ENCODE results near the gene TCF7L1.
"Not testable (repeated sequence)": the region's sequence is repeated elsewhere in the genome, so short reads cannot be mapped to it uniquely, and the experiment has no call there.

Gene TCF7L1

GRCh38 chr2:85324639-85325465 is 191.7 kb downstream of the TCF7L1 start:
- no peak for TF ChIP-seq CTCF (IDR thresholded peaks at IDR 0.05)
- DNase-seq (ENCODE audit: low spot score) = no peak
- Histone ChIP-seq H3K4me3 (peak overlapping the region; percentile 83), H3K27ac (no peak overlapping the region)

- H3K27ac ChIP-seq = no peak overlapping the region
- DNase-seq (ENCODE audit: low spot score) = no peak
- H3K4me3 ChIP-seq = peak overlapping the region; percentile 83
Measured at GRCh38 chr2:85325466-85325811, 192.2 kb downstream of the TCF7L1 start.

GRCh38 chr2:85326406-85327159 is 193.4 kb downstream of the TCF7L1 start:
- peak overlapping the region; percentile 83 for H3K4me3 ChIP-seq
- DNase-seq (ENCODE audit: low spot score) = no peak
- peak overlapping the region; percentile 91 to 94 for H3K27ac ChIP-seq
- TF ChIP-seq CTCF (IDR thresholded peaks at IDR 0.05) = no peak

More at GRCh38 chr2:85325466-85325811, 192.2 kb downstream of the TCF7L1 start:
- no peak for TF ChIP-seq CTCF (IDR thresholded peaks at IDR 0.05)

GRCh38 chr2:85327160-85327821 is 194.1 kb downstream of the TCF7L1 start:
- no peak for TF ChIP-seq CTCF (IDR thresholded peaks at IDR 0.05)
- H3K27ac ChIP-seq = peak overlapping the region; percentile 91 to 94
- DNase-seq (ENCODE audit: low spot score) = peak; percentile 79
- H3K4me3 ChIP-seq = peak overlapping the region; percentile 83

- peak; percentile 94 for DNase-seq (ENCODE audit: low spot score)
- peak within 1 kb of the TSS; percentile 83 for H3K4me3 ChIP-seq
- no peak for TF ChIP-seq CTCF (IDR thresholded peaks at IDR 0.05)
- peak within 1 kb of the TSS; percentile 91 to 94 for H3K27ac ChIP-seq
Measured at GRCh38 chr2:85327822-85328617, 194.8 kb downstream of the TCF7L1 start, which contains the start of gene TGOLN2. TGOLN2 (minus strand) TSS chr2:85327989; CDS start chr2:85327962, 27 bp downstream.

GRCh38 chr2:85329181-85329651 is 196.0 kb downstream of the TCF7L1 start:
- no peak for DNase-seq (ENCODE audit: low spot score)
- H3K4me3 ChIP-seq = no peak overlapping the region
- no peak overlapping the region for H3K27ac ChIP-seq
- TF ChIP-seq CTCF (IDR thresholded peaks at IDR 0.05) = no peak

GRCh38 chr2:85329701-85330100 is 196.5 kb downstream of the TCF7L1 start:
- DNase-seq (ENCODE audit: low spot score); H3K4me3 ChIP-seq; H3K27ac ChIP-seq: not testable (repeated sequence)

Data from coronary artery (tissue), 2 donors.